PC-9 (cell line): ENCODE results near the gene MACROD1.

Experiments
- CTCF ChIP-seq: fragments of 200-600 bp; sonication (generic); conservative IDR thresholded peaks from 2 replicates; pipeline ENCODE4 v1.6.1; 2017; ENCODE audit warnings: mixed run types, antibody characterized with exemption, mild to moderate bottlenecking, moderate library complexity
- EZH2 ChIP-seq: fragments of 200-600 bp; sonication (generic); IDR thresholded peaks from 2 replicates; pipeline ENCODE4 v1.8.0; 2017; ENCODE audit warnings: antibody characterized with exemption, low read depth

DNA sequence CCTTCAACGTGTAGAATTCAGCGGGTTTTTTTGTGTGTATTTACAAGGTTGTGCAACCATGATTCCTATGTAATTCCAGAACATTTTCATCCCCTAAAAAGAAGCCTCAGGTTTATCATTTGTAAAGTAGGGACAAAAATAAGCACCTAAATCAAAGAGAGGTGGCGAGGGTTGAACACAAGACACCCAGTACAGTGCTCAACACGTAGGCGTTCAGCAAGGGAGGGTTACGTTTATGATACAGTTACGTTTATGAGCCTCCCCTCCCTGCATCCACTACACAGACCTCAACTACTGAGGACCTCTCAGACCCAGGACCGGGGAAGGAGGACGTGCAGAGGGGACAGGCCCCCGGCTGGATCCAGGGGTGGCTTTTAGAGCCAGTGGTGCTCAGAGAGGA lies 85.5 kb downstream of the MACROD1 start:
- TF ChIP-seq CTCF (no peak), EZH2 (no peak)
